SIG-M5 treated with dmso at 0.1 percent for 504 hours (cell line): ENCODE data around the gene HACL1.

Experiments
- DNase-seq: peaks from one replicate; lab custom pipeline; 2025; ENCODE audit not compliant: unreplicated experiment; lab: John Stamatoyannopoulos, UW

HACL1 gene

DNA sequence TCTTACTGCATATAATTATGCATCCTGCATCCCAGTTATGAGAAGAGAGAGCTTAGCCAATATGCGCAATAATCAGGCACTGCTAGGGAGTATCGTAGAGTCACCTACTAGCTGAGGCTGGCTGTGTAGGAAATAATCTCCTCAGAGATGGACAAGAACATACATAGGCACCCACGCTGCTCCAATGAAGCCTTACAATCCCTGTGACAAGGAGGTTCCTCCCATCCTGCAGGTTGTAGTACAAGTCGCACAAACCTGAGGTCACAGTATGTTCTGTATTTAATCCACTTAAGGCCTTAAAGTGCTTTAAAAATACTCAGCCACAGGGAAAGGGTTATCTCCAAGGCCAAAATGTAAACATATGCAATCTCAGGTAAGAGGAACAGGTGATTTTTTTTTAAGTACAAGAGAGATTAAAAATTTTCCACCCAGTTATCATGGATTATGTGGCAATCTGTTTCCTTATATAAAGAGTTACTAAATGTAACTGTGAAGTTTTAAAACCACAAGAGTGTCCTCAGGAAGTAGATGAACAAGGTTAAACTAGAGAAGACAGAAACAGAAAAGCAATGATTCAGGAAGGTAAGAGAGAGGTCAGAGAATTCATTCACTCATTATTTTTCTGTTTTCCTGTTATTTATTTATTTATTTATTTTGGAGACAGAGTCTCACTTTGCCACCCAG, 72.4 kb downstream of the HACL1 start:
- DNase-seq, result no peak

GRCh38 chr3:15527031-15527459, 74.3 kb downstream of the HACL1 start:
- DNase-seq, result no peak

- no peak for DNase-seq
Measured at GRCh38 chr3:15525790-15526189, 75.6 kb downstream of the HACL1 start.

DNA sequence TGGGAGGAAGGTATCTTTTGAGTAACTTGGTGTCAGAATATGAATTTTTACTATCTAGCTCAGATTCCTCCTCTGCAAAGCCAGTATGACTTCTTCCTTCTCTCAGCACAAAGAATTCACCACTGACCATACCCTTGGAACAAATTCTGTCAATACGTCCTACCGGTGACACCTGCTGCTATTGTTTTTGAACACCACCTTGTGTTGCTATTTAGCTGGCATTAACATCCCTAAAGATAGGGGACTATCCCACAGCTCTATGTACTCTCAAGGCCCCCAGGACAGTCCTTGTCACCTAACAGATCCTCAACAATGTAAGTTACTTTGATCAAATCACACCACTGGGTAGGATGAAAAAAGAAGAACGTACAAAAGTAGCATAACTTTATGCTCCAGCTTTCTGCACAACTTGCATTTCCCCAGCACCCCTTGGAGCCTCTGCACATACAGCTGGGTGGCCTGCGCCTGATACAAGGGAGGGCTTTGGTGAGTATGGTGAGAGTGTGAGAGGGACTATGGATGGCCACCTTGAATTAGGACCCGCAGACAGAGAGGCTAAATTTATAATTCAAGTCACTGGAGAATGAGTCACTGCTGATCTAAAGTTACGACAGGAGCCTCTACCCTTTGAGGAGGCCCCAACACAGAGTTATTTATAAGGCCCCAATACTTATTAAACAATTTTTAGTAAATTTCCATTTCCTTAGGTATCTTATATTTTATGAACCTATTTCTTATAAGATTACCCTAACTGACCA, 77.5 kb downstream of the HACL1 start:
- peak; percentile 42 for DNase-seq

DNA sequence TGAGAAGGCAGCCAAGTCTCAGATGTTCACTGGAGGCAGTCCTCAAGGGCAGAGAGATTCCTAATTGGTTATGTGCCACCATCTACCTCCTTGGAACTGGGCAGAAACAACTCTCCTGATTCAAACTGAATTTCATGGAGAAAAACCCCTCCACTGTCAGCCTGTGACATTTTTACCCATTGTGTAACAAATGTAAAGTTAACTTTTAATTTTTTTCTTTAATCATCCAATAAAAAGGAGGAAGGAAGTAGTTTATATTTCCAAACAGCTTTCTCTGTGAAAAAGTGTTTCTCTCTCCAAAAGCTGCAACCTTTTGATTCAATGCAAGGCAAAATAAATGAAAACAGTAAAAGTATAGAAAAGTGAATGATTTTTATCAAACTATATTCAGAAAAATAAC, 79.4 kb downstream of the HACL1 start:
- no peak for DNase-seq

GRCh38 chr3:15521573-15521965, 79.8 kb downstream of the HACL1 start, which contains the start of gene COLQ:
COLQ (minus strand) TSS chr3:15521706; CDS start chr3:15521625, 81 bp downstream.
- no peak for DNase-seq

DNA sequence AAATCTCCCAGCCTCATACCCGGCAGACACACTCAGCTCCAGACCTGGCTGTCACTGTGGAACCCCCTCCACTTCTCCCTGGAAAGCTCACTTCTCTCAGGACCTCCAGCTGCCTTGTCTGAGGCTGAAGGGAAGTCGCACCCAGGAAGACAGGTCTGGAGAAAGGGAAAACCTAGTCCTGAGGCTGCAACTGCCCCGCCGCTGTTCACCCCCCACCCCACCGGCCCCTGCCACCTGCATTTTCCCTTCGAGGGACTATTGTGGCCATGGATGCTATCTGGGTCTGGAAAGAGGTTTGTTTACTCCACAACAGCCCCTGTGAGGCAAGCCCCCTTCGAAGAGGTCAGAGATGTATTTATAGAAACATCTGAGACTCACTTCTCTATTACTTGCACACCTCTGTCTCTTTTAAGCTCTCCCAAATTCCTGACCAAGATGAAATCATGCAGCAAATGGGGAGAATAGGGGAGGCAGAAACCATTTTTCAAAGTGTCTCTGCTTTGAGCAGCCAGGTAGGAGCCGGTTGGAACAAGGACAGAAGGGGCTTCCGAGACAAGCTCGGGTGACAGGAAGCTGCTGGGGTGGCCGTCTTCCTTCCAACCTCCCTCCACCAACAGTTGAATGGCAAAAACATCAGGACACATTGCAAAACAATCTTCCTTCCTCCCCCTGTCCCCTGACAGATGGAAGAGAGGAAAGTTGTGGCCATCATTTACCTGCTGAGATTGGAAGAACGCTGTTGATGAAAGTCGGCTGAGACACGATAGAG, 80.4 kb downstream of the HACL1 start:
- DNase-seq, result peak; percentile 69

DNA sequence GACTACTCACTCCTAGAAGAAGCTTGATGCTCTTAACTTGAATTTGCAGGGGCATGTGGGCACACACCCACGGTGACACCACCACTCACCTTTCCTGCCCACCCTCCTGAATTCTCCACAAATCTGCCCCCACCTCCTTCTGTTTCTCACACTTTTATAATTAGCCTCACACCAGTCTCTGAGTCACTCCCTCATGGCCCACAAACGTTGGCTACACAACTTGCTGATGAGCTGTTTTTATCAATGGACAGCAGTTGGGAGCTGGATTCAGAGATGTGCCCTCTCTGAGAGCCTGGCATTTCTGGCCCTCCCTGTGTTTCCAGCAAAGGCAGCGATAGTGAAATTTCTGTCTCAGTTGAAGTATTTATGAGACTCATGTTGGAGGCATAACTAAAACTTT, 81.2 kb downstream of the HACL1 start:
- DNase-seq, result no peak

- DNase-seq, result no peak
Measured at GRCh38 chr3:15519096-15519495, 82.3 kb downstream of the HACL1 start.

DNA sequence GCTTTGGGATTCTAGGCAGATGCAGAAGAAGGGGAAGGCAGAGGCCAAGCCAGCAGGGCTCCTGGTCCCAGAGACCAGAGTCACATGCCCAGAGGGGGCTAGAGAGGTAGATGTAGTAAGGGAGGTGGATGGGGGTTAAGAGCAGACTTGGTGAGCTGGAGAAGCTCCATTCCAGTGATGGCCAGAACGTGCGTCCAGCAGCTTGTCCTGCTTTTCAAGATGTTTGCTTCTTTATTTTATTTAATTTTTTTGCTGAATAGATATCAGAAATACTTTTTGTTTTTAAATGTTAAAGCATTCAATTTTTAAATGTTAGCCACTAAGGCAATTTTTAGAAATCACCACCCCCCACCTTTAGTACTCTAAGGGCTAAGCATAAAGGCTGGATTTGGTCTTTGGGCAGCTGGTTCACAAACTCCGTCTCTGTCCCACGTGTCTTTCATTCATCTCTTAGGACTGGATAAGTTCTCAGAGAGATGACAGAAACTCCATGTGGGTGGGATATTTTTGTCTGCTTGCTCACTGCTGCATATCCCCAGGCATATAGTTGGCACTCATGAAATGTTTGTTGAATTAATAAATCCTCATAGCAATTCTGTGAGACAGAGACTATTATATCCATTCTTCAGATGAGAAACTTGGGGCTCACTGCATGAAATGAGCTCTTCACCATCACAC, 86.6 kb downstream of the HACL1 start:
- DNase-seq, result no peak

- no peak for DNase-seq
Measured at GRCh38 chr3:15513810-15514662, 87.3 kb downstream of the HACL1 start.

GRCh38 chr3:15513116-15513515, 88.3 kb downstream of the HACL1 start:
- no peak for DNase-seq

GRCh38 chr3:15512166-15512565, 89.2 kb downstream of the HACL1 start:
- DNase-seq, result no peak

DNA sequence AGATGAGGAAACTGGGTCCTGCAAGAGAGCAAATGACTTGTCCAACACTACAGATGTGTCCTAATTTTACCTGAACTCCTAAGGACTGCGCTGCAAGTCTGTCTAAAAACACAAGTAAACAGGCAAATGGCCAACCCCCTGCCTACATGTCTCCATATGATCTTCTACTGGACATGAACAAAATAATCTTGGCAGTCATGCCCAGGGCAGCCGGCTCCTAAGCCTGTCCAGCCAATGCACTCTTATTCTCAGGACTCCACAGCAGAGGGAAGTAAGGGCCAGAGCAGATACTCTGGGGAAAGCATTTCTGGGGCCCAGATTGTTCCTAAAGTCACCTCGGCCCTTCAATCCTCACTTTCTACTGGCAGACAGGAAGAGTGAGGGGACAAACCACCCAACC, 90.2 kb downstream of the HACL1 start:
- no peak for DNase-seq
